A673 (cell line): ENCODE results near the gene RNF212B.

Experiments
- EZH2 ChIP-seq: fragments of 200-600 bp; sonication (generic); IDR thresholded peaks from 2 replicates; pipeline ENCODE4 v1.6.1; 2017; ENCODE audit warnings: borderline replicate concordance, low read depth, mild to moderate bottlenecking, mixed read lengths, antibody characterized with exemption, low read length; ENCODE audit not compliant: poor library complexity, severe bottlenecking
- TF ChIP-seq, protein P1 (sequence below): fragments of 300-800, 200-600 bp; sonication (generic); conservative IDR thresholded peaks from 2 replicates; pipeline ENCODE4 v1.5.1; 2017; ENCODE audit warnings: low read depth, mild to moderate bottlenecking, antibody characterized with exemption, low read length, moderate library complexity, mixed read lengths

DNA sequence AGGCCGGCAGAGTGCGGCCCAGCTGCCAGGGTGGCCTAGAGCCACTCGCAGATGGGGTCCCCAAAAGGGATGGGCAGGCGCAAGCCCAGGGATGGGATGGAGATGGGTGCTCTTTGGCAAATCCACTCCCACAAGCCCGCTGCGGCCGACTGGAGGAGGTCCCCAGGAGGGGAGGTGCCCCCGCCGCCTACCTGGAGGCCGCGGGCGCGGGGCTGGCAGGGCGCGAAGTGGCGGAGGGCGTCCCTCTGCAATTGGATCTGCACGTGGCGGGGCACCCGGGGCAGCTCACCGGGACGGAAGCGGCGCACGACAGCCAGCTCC, 64.2 kb downstream of the RNF212B start:
- TF ChIP-seq, protein P1, sequence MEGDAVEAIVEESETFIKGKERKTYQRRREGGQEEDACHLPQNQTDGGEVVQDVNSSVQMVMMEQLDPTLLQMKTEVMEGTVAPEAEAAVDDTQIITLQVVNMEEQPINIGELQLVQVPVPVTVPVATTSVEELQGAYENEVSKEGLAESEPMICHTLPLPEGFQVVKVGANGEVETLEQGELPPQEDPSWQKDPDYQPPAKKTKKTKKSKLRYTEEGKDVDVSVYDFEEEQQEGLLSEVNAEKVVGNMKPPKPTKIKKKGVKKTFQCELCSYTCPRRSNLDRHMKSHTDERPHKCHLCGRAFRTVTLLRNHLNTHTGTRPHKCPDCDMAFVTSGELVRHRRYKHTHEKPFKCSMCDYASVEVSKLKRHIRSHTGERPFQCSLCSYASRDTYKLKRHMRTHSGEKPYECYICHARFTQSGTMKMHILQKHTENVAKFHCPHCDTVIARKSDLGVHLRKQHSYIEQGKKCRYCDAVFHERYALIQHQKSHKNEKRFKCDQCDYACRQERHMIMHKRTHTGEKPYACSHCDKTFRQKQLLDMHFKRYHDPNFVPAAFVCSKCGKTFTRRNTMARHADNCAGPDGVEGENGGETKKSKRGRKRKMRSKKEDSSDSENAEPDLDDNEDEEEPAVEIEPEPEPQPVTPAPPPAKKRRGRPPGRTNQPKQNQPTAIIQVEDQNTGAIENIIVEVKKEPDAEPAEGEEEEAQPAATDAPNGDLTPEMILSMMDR = no peak
- TF ChIP-seq EZH2 = no peak
